Parathyroid adenoma (tissue), 2 donors: ENCODE data around the gene COMT.

Experiments
- H2AFZ ChIP-seq: fragments of 300-600 bp; sonication (generic); one replicate; pipeline ENCODE4 v1.7.0; 2017; ENCODE audit warnings: antibody characterized with exemption, mild to moderate bottlenecking
- H3K27ac ChIP-seq: fragments of 300-600 bp; sonication (generic); one replicate; pipeline ENCODE4 v1.7.0; 2017
- H3K27me3 ChIP-seq: fragments of 300-600 bp; sonication (generic); one replicate; pipeline ENCODE4 v1.7.0; 2017; ENCODE audit warnings: low read length; ENCODE audit not compliant: control insufficient read depth, insufficient read depth
- H3K36me3 ChIP-seq: fragments of 300-600 bp; sonication (generic); one replicate; pipeline ENCODE4 v1.7.0; 2017; ENCODE audit warnings: low read length; ENCODE audit not compliant: control insufficient read depth, insufficient read depth
- H3K4me1 ChIP-seq: fragments of 300-600 bp; sonication (generic); one replicate; pipeline ENCODE4 v1.7.0; 2017; ENCODE audit warnings: control low read depth
- H3K4me2 ChIP-seq: fragments of 300-600 bp; sonication (generic); one replicate; pipeline ENCODE4 v1.7.0; 2017; ENCODE audit warnings: low read length
- H3K4me3 ChIP-seq: fragments of 300-600 bp; sonication (generic); one replicate; pipeline ENCODE4 v1.7.0; 2017; ENCODE audit warnings: low read depth, low read length
- H3K79me2 ChIP-seq: fragments of 300-600 bp; sonication (generic); one replicate; pipeline ENCODE4 v1.7.0; 2017; ENCODE audit warnings: control low read depth
- H3K9ac ChIP-seq: fragments of 300-600 bp; sonication (generic); one replicate; pipeline ENCODE4 v1.7.0; 2017; ENCODE audit warnings: mild to moderate bottlenecking
- H3K9me3 ChIP-seq: fragments of 300-600 bp; sonication (generic); one replicate; pipeline ENCODE4 v1.7.0; 2017; ENCODE audit warnings: low read length; ENCODE audit not compliant: control insufficient read depth
- CTCF ChIP-seq: fragments of 300-600 bp; sonication (generic); IDR thresholded peaks from one replicate; pipeline ENCODE4 v1.7.0; 2017; ENCODE audit warnings: antibody characterized with exemption, mild to moderate bottlenecking
- donor health status: primary hyperparathyroidism.

COMT gene

GRCh38 chr22:19948057-19948760 is 6.6 kb downstream of the COMT start:
- H3K9me3 ChIP-seq: no peaks in the 10 kb centered on the region
- H3K27ac ChIP-seq: no peak overlapping the region
- H3K79me2 ChIP-seq: no peaks in the 10 kb centered on the region
- no peaks in the 10 kb centered on the region for H3K4me1 ChIP-seq
- H2AFZ ChIP-seq: no peak overlapping the region
- no peak overlapping the region for H3K9ac ChIP-seq
- no peaks in the 10 kb centered on the region for H3K36me3 ChIP-seq
- H3K4me2 ChIP-seq: no peak overlapping the region
- no peak for TF ChIP-seq CTCF
- H3K27me3 ChIP-seq: no peaks in the 10 kb centered on the region
- H3K4me3 ChIP-seq: no peak overlapping the region

DNA sequence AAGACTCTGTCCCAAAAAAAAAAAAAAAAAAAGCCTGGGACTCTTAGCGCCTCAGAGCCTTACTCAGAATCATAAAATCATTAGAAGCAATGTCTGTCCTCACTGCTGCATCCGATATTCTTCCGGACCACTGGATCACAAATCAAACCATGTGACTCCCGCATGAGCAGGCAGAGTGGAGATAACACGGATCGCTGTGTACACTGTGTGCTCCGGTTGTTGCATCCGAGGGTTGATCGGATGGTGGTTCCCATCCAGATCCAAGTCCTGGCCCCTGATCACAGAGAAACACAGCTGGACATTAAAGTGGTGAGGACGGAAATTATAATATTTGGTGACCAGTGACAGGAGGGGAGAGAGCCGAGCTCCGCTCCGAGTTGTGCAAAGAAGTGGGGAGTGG is 9.8 kb downstream of the COMT start:
- no peak overlapping the region for H3K4me2 ChIP-seq
- no peak overlapping the region for H3K4me3 ChIP-seq
- no peaks in the 10 kb centered on the region for H3K27me3 ChIP-seq
- no peak overlapping the region for H3K9ac ChIP-seq
- no peak overlapping the region for H3K27ac ChIP-seq
- no peak overlapping the region for H2AFZ ChIP-seq
- no peaks in the 10 kb centered on the region for H3K4me1 ChIP-seq
- H3K36me3 ChIP-seq: no peaks in the 10 kb centered on the region
- no peak for TF ChIP-seq CTCF
- H3K79me2 ChIP-seq: no peaks in the 10 kb centered on the region
- no peaks in the 10 kb centered on the region for H3K9me3 ChIP-seq

GRCh38 chr22:19955241-19956128 is 13.9 kb downstream of the COMT start:
- Histone ChIP-seq H3K27me3 (no peaks in the 10 kb centered on the region), H3K4me1 (no peaks in the 10 kb centered on the region)

DNA sequence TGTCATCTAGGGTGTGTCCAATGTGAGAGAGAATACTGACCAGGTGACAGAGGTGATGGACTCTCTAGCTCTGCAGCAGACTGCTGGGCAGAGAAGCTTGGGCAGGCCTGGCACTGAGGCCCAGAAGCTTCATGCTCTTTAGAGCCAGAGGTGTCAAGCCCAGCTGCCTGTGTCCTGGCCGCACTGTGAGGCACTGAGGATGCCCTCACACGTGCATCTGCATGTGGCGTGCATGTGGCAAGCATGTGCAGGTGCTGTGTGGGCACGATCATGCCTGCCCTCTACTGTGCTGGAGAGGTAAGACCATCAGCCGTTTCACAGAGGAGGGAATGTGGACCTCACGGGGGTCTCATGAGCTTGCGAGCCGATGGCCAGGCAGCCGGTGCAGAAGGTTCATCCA is 15.9 kb downstream of the COMT start:
- TF ChIP-seq CTCF: no peak
- no peak overlapping the region for H2AFZ ChIP-seq
- H3K79me2 ChIP-seq: no peaks in the 10 kb centered on the region
- peaks cover under 1% of the 10 kb centered on the region for H3K4me1 ChIP-seq
- no peaks in the 10 kb centered on the region for H3K36me3 ChIP-seq
- no peak overlapping the region for H3K4me2 ChIP-seq
- H3K27me3 ChIP-seq: no peaks in the 10 kb centered on the region
- no peak overlapping the region for H3K27ac ChIP-seq
- no peak overlapping the region for H3K4me3 ChIP-seq
- H3K9ac ChIP-seq: no peak overlapping the region
- no peaks in the 10 kb centered on the region for H3K9me3 ChIP-seq

More at GRCh38 chr22:19955241-19956128, 13.9 kb downstream of the COMT start:
- no peak overlapping the region for H3K4me3 ChIP-seq
- TF ChIP-seq CTCF: no peak
- H3K9me3 ChIP-seq: no peaks in the 10 kb centered on the region
- no peak overlapping the region for H3K9ac ChIP-seq
- H3K79me2 ChIP-seq: no peaks in the 10 kb centered on the region
- no peaks in the 10 kb centered on the region for H3K36me3 ChIP-seq
- no peak overlapping the region for H3K27ac ChIP-seq
- no peak overlapping the region for H2AFZ ChIP-seq
- no peak overlapping the region for H3K4me2 ChIP-seq
